Esophagus squamous epithelium (tissue), 4 donors: Measurements from ENCODE around the gene EIPR1.

Source experiments
- CTCF ChIP-seq, 6 experiments: fragments of 450-650 bp in 4 of 6; fragments of 200-600 bp in 2 of 6; sonication (generic) in 2 of 6; IDR thresholded peaks; one replicate each; pipeline ENCODE4 v1.5.1; 2016 to 2019; ENCODE audit warnings: antibody characterized with exemption in 6 of 6, mild to moderate bottlenecking in 4 of 6, moderate library complexity in 4 of 6
- POLR2A ChIP-seq, 4 donors: fragments of 450-650 bp; IDR thresholded peaks; one replicate each; pipeline ENCODE4 v1.6.1; 2017; ENCODE audit warnings: antibody characterized with exemption in 4 of 4, mild to moderate bottlenecking in 4 of 4, moderate library complexity in 3 of 4

DNA sequence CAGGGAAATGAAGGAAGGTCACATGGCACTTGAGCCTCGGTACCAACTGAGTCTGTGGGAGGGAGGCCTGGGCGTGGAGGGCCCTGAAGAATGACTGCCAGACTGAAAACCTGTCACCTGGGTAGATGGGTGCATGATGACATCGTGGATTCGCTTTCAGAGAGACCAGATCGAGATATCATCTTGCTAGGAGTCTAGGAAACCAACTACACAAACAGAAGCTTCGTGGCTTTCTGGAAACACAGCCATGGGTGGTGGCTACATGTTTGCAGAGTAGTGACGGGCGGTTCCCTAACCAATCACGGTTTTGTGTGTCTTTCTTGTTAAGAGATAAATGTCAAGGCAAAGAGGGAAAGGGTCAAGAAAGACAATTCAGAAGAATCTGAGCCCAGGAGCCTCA is 155.0 kb downstream of the EIPR1 start:
- TF ChIP-seq POLR2A (IDR thresholded peaks at IDR 0.05) (no peak), CTCF (IDR thresholded peaks at IDR 0.05) (no peak)
